Skeletal muscle satellite cell (primary cell): Measurements from ENCODE around the gene CFD.
"Not testable (repeated sequence)": the region's sequence is repeated elsewhere in the genome, so short reads cannot be mapped to it uniquely, and the experiment has no call there.

Experiments used
- H3K27me3 ChIP-seq: 2 replicates; pipeline ENCODE4 v1.7.0; 2013; ENCODE audit warnings: low read length; ENCODE audit not compliant: control insufficient read depth, insufficient read depth
- H3K36me3 ChIP-seq: 2 replicates; pipeline ENCODE4 v1.7.0; 2013; ENCODE audit warnings: mild to moderate bottlenecking, control low read depth, low read length; ENCODE audit not compliant: insufficient read depth
- H3K4me1 ChIP-seq: 2 replicates; pipeline ENCODE4 v1.7.0; 2013; ENCODE audit warnings: low read length; ENCODE audit not compliant: control insufficient read depth, insufficient read depth
- H3K4me2 ChIP-seq: 2 replicates; pipeline ENCODE4 v1.7.0; 2013; ENCODE audit warnings: mild to moderate bottlenecking, low read length
- H3K4me3 ChIP-seq: 2 replicates; pipeline ENCODE4 v1.7.0; 2013; ENCODE audit warnings: low read length
- H3K9ac ChIP-seq: 2 replicates; pipeline ENCODE4 v1.7.0; 2013; ENCODE audit warnings: mild to moderate bottlenecking, low read depth, low read length, moderate library complexity
- H3K9me3 ChIP-seq: replicated peaks from 2 replicates; pipeline ENCODE4 v1.7.0; 2013; ENCODE audit warnings: mild to moderate bottlenecking, control low read depth, low read length

Gene CFD

DNA sequence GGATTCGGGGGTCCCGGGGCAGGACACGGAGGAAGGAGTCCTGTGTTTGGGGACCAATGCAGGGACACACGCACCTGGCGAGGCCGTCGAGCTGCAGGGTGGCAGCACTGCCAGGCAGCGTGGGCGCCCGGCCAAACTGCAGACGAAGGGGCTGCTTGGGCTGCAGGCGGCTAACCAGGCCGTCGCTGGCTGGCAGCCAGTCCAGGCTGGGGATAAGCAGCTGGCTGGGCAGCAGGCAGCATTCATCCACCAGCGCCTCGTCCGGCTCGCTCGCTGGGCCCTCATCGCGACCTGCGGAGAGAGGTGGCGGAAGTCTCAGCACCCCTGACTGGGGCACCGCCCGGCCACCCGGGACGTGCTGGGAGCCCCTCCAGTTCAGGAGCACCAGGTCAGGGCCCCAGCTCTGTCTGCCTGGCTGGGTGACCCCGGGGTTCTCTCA is 11.5 kb downstream of the CFD start:
- no peak overlapping the region for H3K9ac ChIP-seq
- peaks cover 37% of the 10 kb centered on the region for H3K36me3 ChIP-seq

DNA sequence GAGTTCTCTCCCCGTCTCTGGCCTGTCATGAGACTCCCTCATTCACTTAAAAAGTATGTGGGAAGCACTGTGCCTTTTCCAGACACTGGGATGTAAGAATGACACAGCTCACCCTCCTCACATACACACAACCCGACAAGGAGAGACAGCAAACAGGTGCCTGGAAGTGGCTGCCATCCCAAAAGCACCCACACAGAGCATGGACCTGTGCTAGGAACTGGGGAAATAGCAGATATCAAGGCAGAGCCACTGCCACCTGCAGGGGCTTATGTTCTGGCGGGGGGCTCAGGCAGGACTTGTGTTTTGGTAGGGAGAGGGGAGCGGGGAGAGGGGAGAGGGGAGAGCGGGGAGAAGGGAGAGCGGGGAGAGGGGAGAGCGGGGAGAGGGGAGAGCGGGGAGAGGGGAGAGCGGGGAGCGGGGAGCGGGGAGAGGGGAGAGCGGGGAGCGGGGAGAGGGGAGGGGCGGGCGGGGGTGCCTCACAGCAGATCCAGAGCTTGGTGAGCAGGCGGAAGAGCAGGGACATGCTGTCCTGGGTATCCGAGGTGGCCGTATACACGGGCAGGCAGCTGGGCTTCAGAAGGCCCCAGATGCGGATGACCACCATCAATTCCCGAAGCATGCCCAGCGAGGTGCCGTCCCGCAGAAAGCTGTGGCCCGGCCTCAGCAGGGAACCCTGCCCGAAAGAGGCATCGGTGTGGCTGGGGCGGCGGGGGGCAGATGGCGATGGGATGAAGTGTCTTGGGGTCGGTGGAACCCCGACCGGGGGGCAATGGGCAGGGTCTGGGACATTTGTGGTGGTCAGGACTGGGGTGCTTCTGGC is 12.2 kb downstream of the CFD start:
- Histone ChIP-seq H3K4me1 (peaks cover 28% of the 10 kb centered on the region), H3K36me3 (peaks cover 37% of the 10 kb centered on the region), H3K9me3 (no peaks in the 10 kb centered on the region), H3K27me3 (no peaks in the 10 kb centered on the region), H3K9ac (no peak overlapping the region), H3K4me3 (no peak overlapping the region), H3K4me2 (peak overlapping the region; percentile 37)

More for the DNA sequence above, 11.5 kb downstream of the CFD start:
- Histone ChIP-seq H3K4me2 (no peak overlapping the region), H3K4me3 (no peak overlapping the region), H3K4me1 (peaks cover 28% of the 10 kb centered on the region), H3K9me3 (no peaks in the 10 kb centered on the region), H3K27me3 (no peaks in the 10 kb centered on the region)

DNA sequence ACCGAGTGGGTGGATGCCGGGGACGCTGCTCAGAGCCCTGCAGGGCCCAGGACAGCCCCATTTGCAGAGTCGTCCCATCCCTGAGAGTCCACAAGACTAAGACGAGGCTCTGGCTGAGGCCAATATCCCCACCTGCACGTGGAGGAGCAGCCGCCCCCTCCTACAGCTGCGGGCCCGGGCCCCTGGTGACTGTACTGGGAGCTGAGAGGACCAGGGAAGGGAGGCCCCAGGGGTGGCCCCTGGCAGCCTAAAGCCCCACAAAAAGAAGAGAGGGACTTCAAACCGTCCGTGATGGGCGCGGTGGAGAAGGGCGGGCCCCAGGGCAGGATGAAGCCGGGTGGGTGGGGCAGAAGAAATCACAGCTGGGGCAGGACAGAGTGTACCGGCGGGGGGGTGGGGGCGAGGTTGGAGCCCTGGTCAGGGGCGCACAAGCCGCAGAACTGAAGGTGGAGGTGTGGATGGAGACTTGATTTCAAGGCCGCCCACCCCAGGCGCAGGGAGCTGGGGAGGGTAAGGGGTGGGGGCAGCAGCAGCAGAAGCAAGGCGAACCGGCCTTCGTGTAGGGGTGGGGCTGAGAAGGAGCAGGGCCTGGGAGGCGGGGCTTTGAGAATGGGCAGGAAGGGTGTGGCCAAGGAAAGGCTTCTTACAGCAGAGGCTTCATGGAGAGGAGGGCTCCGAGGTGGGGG is 12.9 kb downstream of the CFD start:
- peaks cover 35% of the 10 kb centered on the region for H3K36me3 ChIP-seq

DNA sequence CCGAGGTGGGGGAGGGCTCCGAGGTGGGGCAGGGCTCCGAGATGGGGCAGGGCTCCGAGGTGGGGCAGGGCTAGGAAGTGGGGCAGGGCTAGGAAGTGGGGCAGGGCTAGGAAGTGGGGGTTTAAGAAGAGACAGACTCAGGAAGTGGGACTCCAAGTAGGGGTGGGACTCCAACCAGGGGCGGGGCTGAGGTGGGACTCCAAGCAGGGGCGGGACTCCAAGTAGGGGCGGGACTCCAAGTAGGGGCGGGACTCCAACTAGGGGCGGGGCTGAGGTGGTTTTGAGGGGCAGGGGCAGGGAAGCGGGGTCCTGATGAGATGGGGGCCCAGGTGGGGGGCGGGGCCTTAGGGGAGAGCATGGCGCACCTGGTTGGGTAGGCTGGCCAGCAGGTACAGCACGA is 13.6 kb downstream of the CFD start:
- Histone ChIP-seq H3K4me2 (no peak overlapping the region), H3K4me3 (no peak overlapping the region), H3K36me3 (peaks cover 28% of the 10 kb centered on the region), H3K9me3 (no peaks in the 10 kb centered on the region), H3K9ac (no peak overlapping the region), H3K4me1 (peaks cover 28% of the 10 kb centered on the region), H3K27me3 (no peaks in the 10 kb centered on the region)

More for the DNA sequence above, 12.9 kb downstream of the CFD start:
- no peaks in the 10 kb centered on the region for H3K27me3 ChIP-seq
- H3K9ac ChIP-seq = no peak overlapping the region
- no peaks in the 10 kb centered on the region for H3K9me3 ChIP-seq
- peak overlapping the region; percentile 37 for H3K4me2 ChIP-seq
- no peak overlapping the region for H3K4me3 ChIP-seq
- peaks cover 28% of the 10 kb centered on the region for H3K4me1 ChIP-seq

DNA sequence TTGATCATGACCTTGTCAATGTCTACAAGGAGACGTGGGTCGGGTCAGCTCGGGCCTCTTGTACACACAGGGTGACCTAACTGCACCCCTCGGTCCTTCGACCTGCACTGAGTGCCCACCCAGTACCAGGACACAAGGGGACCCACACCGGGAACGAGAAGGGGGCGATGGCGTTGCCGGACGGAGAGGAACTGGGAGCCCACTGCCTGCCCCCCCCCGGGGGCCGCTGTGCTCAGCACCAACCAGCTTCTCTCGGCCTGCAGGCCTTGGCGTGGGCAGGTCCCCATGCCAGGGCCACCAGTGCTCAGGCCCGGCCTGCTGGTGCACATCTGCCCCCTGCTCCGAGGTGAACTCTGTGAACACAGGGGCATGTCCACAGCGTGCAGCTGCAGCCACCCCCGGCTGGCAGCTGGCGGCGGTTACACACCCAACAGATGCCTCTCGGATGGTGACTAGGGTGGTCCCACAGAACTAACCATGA is 14.1 kb downstream of the CFD start:
- Histone ChIP-seq H3K4me1 (peaks cover 26% of the 10 kb centered on the region), H3K4me2 (no peak overlapping the region), H3K36me3 (peaks cover 23% of the 10 kb centered on the region), H3K9me3 (no peaks in the 10 kb centered on the region), H3K4me3 (no peak overlapping the region), H3K27me3 (no peaks in the 10 kb centered on the region), H3K9ac (no peak overlapping the region)

DNA sequence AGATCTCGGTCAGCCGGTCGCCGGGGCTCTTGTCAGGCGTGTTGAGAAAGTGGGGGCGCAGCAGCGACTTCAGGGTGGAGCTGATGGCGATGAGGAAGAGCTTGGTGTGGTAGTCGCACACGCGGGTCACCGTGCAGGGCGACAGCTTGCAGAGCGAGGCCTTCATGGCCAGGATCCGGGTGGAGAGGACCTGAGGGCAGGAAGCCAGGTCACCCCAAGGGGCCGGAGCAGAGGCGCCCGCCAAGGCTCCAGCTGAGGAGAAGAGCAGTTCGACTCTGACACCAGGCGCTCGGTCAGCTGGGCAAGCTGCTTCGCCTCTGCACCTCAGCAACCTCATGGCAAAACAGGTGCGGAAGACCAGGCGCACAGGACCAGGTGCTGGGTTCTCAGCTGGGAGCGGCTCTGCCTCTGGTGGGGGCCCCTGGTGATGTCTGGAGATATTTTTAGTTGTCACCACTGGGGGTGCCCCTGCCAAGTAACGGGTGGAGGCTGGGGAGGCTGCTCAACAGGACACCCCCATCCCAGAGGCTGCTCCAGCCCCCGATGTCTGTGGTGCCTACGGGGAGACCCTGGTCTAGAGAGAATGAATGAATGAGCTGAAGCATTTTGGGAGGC is 15.9 kb downstream of the CFD start:
- no peak overlapping the region for H3K4me2 ChIP-seq
- no peaks in the 10 kb centered on the region for H3K27me3 ChIP-seq
- H3K4me3 ChIP-seq = no peak overlapping the region
- H3K4me1 ChIP-seq = peaks cover 12% of the 10 kb centered on the region
- peaks cover 17% of the 10 kb centered on the region for H3K36me3 ChIP-seq
- no peak overlapping the region for H3K9ac ChIP-seq
- no peaks in the 10 kb centered on the region for H3K9me3 ChIP-seq

DNA sequence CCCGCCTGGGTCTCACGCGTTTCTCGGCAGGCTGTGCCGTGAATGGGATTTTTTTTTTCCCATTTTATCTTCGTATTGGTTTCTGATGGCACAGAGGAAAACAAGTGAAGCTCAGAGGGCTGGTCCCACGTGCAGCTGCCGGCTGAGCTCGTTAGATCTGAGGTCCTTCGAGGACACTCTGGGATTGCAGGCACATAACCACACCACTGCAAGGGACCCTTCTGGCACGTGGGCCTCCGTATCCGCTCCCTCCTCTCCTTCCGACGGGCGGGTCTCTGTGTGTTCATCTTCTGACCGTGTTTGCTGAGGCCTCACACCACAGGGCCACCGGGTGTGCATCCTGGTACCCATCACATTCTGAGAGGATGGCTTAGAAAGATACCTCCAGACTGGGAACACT is 16.6 kb downstream of the CFD start:
- Histone ChIP-seq H3K9me3 (no peaks in the 10 kb centered on the region), H3K27me3 (no peaks in the 10 kb centered on the region), H3K36me3 (peaks cover 12% of the 10 kb centered on the region), H3K4me2 (no peak overlapping the region), H3K4me1 (peaks cover 12% of the 10 kb centered on the region), H3K9ac (no peak overlapping the region), H3K4me3 (no peak overlapping the region)

DNA sequence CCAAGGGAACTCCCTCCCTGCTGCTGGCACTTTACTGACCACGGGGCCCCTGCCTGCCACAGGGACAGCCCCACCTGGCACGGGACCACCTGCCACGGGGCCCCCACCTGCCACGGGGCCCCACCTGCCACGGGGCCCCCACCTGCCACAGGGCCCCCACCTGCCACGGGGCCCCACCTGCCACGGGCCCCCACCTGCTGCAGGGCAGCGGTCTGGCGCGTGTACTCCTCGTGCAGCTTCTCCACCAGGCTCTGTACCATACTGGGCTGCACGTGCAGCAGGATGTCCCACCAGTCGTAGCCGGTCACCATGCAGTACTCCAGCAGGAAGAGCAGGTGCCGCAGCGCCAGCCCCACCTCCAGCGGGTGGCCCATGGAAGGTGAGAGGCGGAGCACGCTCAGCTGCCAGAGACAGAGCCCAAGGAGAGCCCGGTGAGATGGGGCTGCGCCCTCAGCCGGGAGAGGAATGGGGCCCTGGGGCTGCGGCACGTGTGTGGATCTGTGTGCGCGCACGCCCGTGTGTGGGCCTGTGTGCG is 17.4 kb downstream of the CFD start:
- Histone ChIP-seq H3K4me3 (no peak overlapping the region), H3K9ac (no peak overlapping the region), H3K4me1 (peaks cover 6% of the 10 kb centered on the region), H3K9me3 (no peaks in the 10 kb centered on the region), H3K4me2 (no peak overlapping the region), H3K36me3 (peaks cover 17% of the 10 kb centered on the region), H3K27me3 (no peaks in the 10 kb centered on the region)

DNA sequence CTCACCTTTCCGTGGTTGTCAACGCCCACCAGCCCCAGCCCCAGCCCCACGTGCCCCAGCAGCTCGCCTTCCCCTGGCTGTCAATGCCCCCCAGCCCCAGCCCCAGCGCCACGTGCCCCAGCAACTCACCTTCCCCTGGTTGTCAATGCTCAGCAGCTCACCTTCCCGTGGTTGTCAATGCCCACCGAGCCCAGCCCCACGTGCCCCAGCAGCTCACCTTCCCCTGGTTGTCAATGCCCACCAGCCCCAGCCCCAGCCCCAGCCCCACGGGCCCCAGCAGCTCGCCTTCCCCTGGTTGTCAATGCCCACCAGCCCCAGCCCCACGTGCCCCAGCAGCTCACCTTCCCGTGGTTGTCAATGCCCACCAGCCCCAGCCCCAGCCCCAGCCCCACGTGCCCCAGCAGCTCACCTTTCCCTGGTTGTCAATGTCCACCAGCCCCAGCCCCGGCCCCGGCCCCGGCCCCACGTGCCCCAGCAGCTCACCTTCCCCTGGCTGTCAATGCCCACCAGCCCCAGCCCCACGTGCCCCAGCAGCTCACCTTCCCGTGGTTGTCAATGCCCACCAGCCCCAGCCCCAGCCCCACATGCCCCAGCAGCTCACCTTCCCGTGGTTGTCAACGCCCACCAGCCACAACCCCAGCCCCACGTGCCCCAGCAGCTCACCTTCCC is 18.7 kb downstream of the CFD start:
- H3K4me3 ChIP-seq, H3K27me3 ChIP-seq, H3K9me3 ChIP-seq, H3K4me1 ChIP-seq, H3K4me2 ChIP-seq, H3K9ac ChIP-seq: not testable (repeated sequence)
- peaks cover 29% of the 10 kb centered on the region for H3K36me3 ChIP-seq

DNA sequence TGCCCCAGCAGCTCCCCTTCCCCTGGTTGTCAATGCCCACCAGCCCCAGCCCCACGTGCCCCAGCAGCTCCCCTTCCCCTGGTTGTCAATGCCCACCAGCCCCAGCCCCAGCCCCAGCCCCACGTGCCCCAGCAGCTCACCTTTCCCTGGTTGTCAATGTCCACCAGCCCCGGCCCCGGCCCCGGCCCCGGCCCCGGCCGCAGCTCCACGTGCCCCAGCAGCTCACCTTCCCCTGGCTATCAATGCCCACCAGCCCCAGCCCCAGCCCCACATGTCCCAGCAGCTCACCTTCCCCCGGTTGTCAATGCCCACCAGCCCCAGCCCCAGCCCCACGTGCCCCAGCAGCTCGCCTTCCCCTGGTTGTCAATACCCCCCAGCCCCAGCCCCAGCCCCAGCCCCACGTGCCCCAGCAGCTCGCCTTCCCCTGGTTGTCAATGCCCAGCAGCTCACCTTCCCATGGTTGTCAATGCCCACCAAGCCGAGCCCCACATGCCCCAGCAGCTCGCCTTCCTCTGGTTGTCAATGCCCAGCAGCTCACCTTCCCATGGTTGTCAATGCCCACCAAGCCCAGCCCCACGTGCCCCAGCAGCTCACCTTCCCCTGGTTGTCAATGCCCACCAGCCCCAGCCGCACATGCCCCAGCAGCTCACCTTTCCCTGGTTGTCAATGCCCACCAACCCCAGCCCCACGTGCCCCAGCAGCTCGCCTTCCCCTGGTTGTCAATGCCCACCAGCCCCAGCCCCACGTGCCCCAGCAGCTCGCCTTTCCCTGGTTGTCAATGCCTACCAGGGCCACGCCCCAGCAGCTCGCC is 19.5 kb downstream of the CFD start:
- not testable (repeated sequence) for H3K4me3 ChIP-seq, H3K4me1 ChIP-seq, H3K9me3 ChIP-seq, H3K27me3 ChIP-seq, H3K4me2 ChIP-seq, H3K9ac ChIP-seq
- peaks cover 29% of the 10 kb centered on the region for H3K36me3 ChIP-seq
